ENCODE data around the gene ARHGAP15. TPM values are rescaled to one million over a fixed set of nuclear protein-coding genes. Genes with fewer than 3 reads are reported as not detected.
A peak's percentile ranks its signal among the peaks of the same experiment; 100 is the strongest.

Gene ARHGAP15
- total and polyA plus RNA-seq, 9 donors = 6.7 to 21.0 (median 9.7) TPM

- Histone ChIP-seq H3K27me3 (ENCODE audit: control insufficient read depth, insufficient read depth, low read length) (no peaks in the 10 kb centered on the region), H3K4me3 (ENCODE audit: low read length) (no peak overlapping the region), H3K36me3 (ENCODE audit: control insufficient read depth, insufficient read depth, low read length) (no peaks in the 10 kb centered on the region), H3K4me1 (ENCODE audit: control insufficient read depth, insufficient read depth, low read length) (no peaks in the 10 kb centered on the region), H3K27ac (ENCODE audit: low read length) (no peak overlapping the region), H3K9me3 (replicated peaks; ENCODE audit: control insufficient read depth, low read depth, low read length) (no peaks in the 10 kb centered on the region)
- 100% methylated on average over 2 of the region's 13 CpGs for WGBS (ENCODE audit: insufficient coverage)
- no peak for DNase-seq
Observed at GRCh38 chr2:143354050-143354750, 225.0 kb downstream of the ARHGAP15 start.

- no peak overlapping the region for H3K4me3 ChIP-seq (ENCODE audit: low read length)
- no peaks in the 10 kb centered on the region for H3K4me1 ChIP-seq (ENCODE audit: control insufficient read depth, insufficient read depth, low read length)
- no peaks in the 10 kb centered on the region for H3K36me3 ChIP-seq (ENCODE audit: control insufficient read depth, insufficient read depth, low read length)
- no peak overlapping the region for H3K27ac ChIP-seq (ENCODE audit: low read length)
- no peaks in the 10 kb centered on the region for H3K9me3 ChIP-seq (replicated peaks; ENCODE audit: control insufficient read depth, low read depth, low read length)
- DNase-seq = no peak
- 60% methylated on average over 1 of the region's 6 CpGs for WGBS (ENCODE audit: insufficient coverage)
- H3K27me3 ChIP-seq (ENCODE audit: control insufficient read depth, insufficient read depth, low read length) = no peaks in the 10 kb centered on the region
Observed at GRCh38 chr2:143355870-143356269, 226.7 kb downstream of the ARHGAP15 start.

- no peaks in the 10 kb centered on the region for H3K36me3 ChIP-seq (ENCODE audit: control insufficient read depth, insufficient read depth, low read length)
- no peak overlapping the region for H3K27ac ChIP-seq (ENCODE audit: low read length)
- H3K4me3 ChIP-seq (ENCODE audit: low read length) = no peak overlapping the region
- WGBS (ENCODE audit: insufficient coverage) = no CpG with 5 or more reads among the region's 3 CpGs
- no peak for DNase-seq
- no peaks in the 10 kb centered on the region for H3K9me3 ChIP-seq (replicated peaks; ENCODE audit: control insufficient read depth, low read depth, low read length)
- no peaks in the 10 kb centered on the region for H3K27me3 ChIP-seq (ENCODE audit: control insufficient read depth, insufficient read depth, low read length)
- H3K4me1 ChIP-seq (ENCODE audit: control insufficient read depth, insufficient read depth, low read length) = no peaks in the 10 kb centered on the region
Observed at GRCh38 chr2:143356336-143356735, 227.1 kb downstream of the ARHGAP15 start.

GRCh38 chr2:143356736-143357446 lies 227.7 kb downstream of the ARHGAP15 start:
- Histone ChIP-seq H3K27ac (ENCODE audit: low read length) (no peak overlapping the region), H3K4me3 (ENCODE audit: low read length) (no peak overlapping the region), H3K4me1 (ENCODE audit: control insufficient read depth, insufficient read depth, low read length) (no peaks in the 10 kb centered on the region), H3K36me3 (ENCODE audit: control insufficient read depth, insufficient read depth, low read length) (no peaks in the 10 kb centered on the region), H3K9me3 (replicated peaks; ENCODE audit: control insufficient read depth, low read depth, low read length) (no peaks in the 10 kb centered on the region), H3K27me3 (ENCODE audit: control insufficient read depth, insufficient read depth, low read length) (no peaks in the 10 kb centered on the region)
- no peak for DNase-seq
- 60% methylated on average over 3 of the region's 6 CpGs for WGBS (ENCODE audit: insufficient coverage)

GRCh38 chr2:143357966-143358365 lies 228.7 kb downstream of the ARHGAP15 start:
- peak; percentile 50 for DNase-seq
- WGBS (ENCODE audit: insufficient coverage) = no CpG with 5 or more reads among the region's 2 CpGs
- H3K9me3 ChIP-seq (replicated peaks; ENCODE audit: control insufficient read depth, low read depth, low read length) = no peaks in the 10 kb centered on the region
- no peaks in the 10 kb centered on the region for H3K36me3 ChIP-seq (ENCODE audit: control insufficient read depth, insufficient read depth, low read length)
- H3K27me3 ChIP-seq (ENCODE audit: control insufficient read depth, insufficient read depth, low read length) = no peaks in the 10 kb centered on the region
- H3K27ac ChIP-seq (ENCODE audit: low read length) = no peak overlapping the region
- H3K4me1 ChIP-seq (ENCODE audit: control insufficient read depth, insufficient read depth, low read length) = no peaks in the 10 kb centered on the region
- no peak overlapping the region for H3K4me3 ChIP-seq (ENCODE audit: low read length)

GRCh38 chr2:143361346-143361745 lies 232.1 kb downstream of the ARHGAP15 start:
- DNase-seq = no peak
- Histone ChIP-seq H3K27ac (ENCODE audit: low read length) (no peak overlapping the region), H3K4me3 (ENCODE audit: low read length) (no peak overlapping the region), H3K27me3 (ENCODE audit: control insufficient read depth, insufficient read depth, low read length) (no peaks in the 10 kb centered on the region), H3K36me3 (ENCODE audit: control insufficient read depth, insufficient read depth, low read length) (no peaks in the 10 kb centered on the region), H3K4me1 (ENCODE audit: control insufficient read depth, insufficient read depth, low read length) (no peaks in the 10 kb centered on the region), H3K9me3 (replicated peaks; ENCODE audit: control insufficient read depth, low read depth, low read length) (no peaks in the 10 kb centered on the region)
- no CpG with 5 or more reads among the region's 2 CpGs for WGBS (ENCODE audit: insufficient coverage)

GRCh38 chr2:143371616-143372015 lies 242.4 kb downstream of the ARHGAP15 start:
- no peak for DNase-seq
- H3K27ac ChIP-seq (ENCODE audit: low read length) = no peak overlapping the region
- H3K4me1 ChIP-seq (ENCODE audit: control insufficient read depth, insufficient read depth, low read length) = no peaks in the 10 kb centered on the region
- no peak overlapping the region for H3K4me3 ChIP-seq (ENCODE audit: low read length)
- H3K36me3 ChIP-seq (ENCODE audit: control insufficient read depth, insufficient read depth, low read length) = no peaks in the 10 kb centered on the region
- no peaks in the 10 kb centered on the region for H3K27me3 ChIP-seq (ENCODE audit: control insufficient read depth, insufficient read depth, low read length)
- WGBS (ENCODE audit: insufficient coverage) = no CpG with 5 or more reads among the region's 2 CpGs
- no peaks in the 10 kb centered on the region for H3K9me3 ChIP-seq (replicated peaks; ENCODE audit: control insufficient read depth, low read depth, low read length)

- H3K9me3 ChIP-seq (replicated peaks; ENCODE audit: control insufficient read depth, low read depth, low read length) = no peaks in the 10 kb centered on the region
- no peak overlapping the region for H3K4me3 ChIP-seq (ENCODE audit: low read length)
- 43% methylated on average over 1 of the region's 3 CpGs for WGBS (ENCODE audit: insufficient coverage)
- H3K4me1 ChIP-seq (ENCODE audit: control insufficient read depth, insufficient read depth, low read length) = no peaks in the 10 kb centered on the region
- DNase-seq = no peak
- no peaks in the 10 kb centered on the region for H3K36me3 ChIP-seq (ENCODE audit: control insufficient read depth, insufficient read depth, low read length)
- H3K27ac ChIP-seq (ENCODE audit: low read length) = no peak overlapping the region
- H3K27me3 ChIP-seq (ENCODE audit: control insufficient read depth, insufficient read depth, low read length) = no peaks in the 10 kb centered on the region
Observed at GRCh38 chr2:143375384-143375880, 246.2 kb downstream of the ARHGAP15 start.

GRCh38 chr2:143378996-143379395 lies 249.8 kb downstream of the ARHGAP15 start:
- H3K9me3 ChIP-seq (replicated peaks; ENCODE audit: control insufficient read depth, low read depth, low read length) = no peaks in the 10 kb centered on the region
- H3K4me1 ChIP-seq (ENCODE audit: control insufficient read depth, insufficient read depth, low read length) = no peaks in the 10 kb centered on the region
- no peaks in the 10 kb centered on the region for H3K27me3 ChIP-seq (ENCODE audit: control insufficient read depth, insufficient read depth, low read length)
- H3K36me3 ChIP-seq (ENCODE audit: control insufficient read depth, insufficient read depth, low read length) = no peaks in the 10 kb centered on the region
- no peak overlapping the region for H3K27ac ChIP-seq (ENCODE audit: low read length)
- no CpG with 5 or more reads among the region's 2 CpGs for WGBS (ENCODE audit: insufficient coverage)
- no peak overlapping the region for H3K4me3 ChIP-seq (ENCODE audit: low read length)
- no peak for DNase-seq

- Histone ChIP-seq H3K9me3 (replicated peaks; ENCODE audit: control insufficient read depth, low read depth, low read length) (no peaks in the 10 kb centered on the region), H3K36me3 (ENCODE audit: control insufficient read depth, insufficient read depth, low read length) (no peaks in the 10 kb centered on the region), H3K27me3 (ENCODE audit: control insufficient read depth, insufficient read depth, low read length) (no peaks in the 10 kb centered on the region), H3K4me1 (ENCODE audit: control insufficient read depth, insufficient read depth, low read length) (no peaks in the 10 kb centered on the region), H3K4me3 (ENCODE audit: low read length) (no peak overlapping the region), H3K27ac (ENCODE audit: low read length) (no peak overlapping the region)
- no CpG with 5 or more reads among the region's 1 CpG for WGBS (ENCODE audit: insufficient coverage)
- no peak for DNase-seq
Observed at GRCh38 chr2:143379955-143380354, 250.7 kb downstream of the ARHGAP15 start.
